HG02840 (cell line): Measurements from ENCODE around the gene PRODH.
"Not testable (repeated sequence)": the region's sequence is repeated elsewhere in the genome, so short reads cannot be mapped to it uniquely, and the experiment has no call there.

Experiments
- ATAC-seq: cut with Tn5 transposase; IDR thresholded peaks from one replicate; pipeline ENCODE4 v1.9.1; 2021; ENCODE audit warnings: mild to moderate bottlenecking, moderate library complexity, moderate number of reproducible peaks; ENCODE audit not compliant: unreplicated experiment, low FRiP score

Gene PRODH

GRCh38 chr22:18935889-18936529 is at the start of gene PRODH:
PRODH (minus strand) TSS chr22:18936293; CDS start chr22:18936287, 6 bp downstream.
- no peak for ATAC-seq

DNA sequence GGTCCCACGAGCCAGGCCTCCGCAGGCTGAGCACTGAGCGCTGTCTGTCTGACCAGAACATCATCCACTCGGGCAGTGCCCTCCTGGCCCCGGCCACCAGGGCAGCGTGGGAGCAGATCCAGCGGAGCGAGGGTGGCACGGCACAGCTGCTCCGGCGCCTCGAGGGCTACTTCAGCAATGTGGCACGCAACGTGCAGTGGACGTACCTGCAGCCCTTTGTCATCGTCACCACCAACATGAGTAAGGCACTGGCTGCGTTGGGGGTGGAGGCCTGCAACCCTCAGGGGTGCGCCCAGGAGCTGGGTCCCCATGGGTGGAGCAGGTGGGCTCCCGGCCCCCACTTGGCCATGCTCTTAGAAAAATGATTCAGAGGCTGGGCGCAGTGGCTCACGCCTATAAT is 49.7 kb upstream of the PRODH start:
- no peak for ATAC-seq

- ATAC-seq: no peak
These were observed 48.5 kb upstream of the PRODH start for GRCh38 chr22:18984564-18984963.

DNA sequence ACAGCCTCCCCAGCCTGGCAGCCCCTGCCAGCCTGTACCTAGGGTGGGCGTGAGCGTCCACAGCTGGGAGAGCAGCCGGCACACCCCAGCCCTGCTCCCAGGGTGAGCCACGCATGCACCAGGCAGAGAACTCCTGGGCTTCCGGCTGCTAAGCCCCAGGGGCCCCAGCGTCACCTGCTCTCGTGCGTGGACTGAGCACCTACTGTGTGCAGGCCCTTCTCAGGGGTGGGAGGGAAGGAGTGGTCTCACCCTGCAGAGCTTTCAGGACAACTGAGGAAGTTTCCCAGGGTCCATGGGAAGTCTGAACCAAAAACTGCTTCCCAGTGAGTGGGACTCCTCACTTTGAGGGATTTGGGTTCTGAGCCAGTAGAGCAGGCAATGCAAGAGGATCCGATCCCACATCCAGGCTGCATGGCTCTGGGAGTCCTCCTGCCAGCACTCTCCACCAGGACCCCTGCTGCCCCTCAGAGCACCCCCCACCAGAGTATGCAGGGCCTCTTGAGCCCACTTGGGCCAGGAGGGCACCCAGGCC is 47.1 kb upstream of the PRODH start:
- no peak for ATAC-seq

DNA sequence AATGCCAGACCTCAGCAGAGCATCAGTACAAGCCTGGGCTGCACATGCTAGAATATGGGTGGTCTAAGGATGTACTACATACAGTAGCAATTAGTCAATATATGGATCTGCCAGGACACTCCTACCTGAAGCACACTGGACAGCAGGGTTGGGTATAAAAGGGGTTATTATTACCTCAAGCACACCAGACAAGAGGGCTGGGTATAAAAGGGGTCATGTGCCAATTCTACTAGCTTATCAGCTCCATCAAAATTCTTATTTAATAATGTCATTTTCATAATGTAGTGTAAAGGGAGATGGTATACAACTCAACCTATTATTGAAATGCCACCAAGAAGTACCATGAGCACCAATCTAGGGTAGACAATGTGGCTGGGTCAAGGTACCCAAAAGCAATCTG is 44.7 kb upstream of the PRODH start:
- no peak for ATAC-seq

GRCh38 chr22:18979957-18980356 is 43.9 kb upstream of the PRODH start:
- no peak for ATAC-seq

DNA sequence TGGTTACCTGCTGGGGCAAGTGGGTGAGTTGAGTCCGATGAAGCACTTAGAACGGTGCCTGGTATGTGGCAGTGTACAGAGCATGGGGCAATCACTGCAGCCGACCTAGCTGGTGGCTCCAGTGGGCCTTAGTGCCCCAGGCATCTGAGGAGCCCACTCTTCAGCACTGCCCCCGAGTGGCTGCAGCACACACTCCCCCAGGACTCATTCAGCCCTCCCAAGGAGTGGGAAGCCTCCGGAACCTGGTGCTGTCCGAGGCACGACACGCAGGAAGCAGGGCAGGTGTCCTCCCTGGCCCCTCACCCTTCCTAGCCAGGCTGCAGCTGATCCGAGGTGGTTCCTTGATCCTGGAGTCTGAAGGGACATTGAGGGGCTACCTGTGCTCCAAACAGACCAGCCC is 42.4 kb upstream of the PRODH start:
- ATAC-seq: no peak

- ATAC-seq: no peak
These were observed 41.8 kb upstream of the PRODH start for GRCh38 chr22:18977824-18978425.

DNA sequence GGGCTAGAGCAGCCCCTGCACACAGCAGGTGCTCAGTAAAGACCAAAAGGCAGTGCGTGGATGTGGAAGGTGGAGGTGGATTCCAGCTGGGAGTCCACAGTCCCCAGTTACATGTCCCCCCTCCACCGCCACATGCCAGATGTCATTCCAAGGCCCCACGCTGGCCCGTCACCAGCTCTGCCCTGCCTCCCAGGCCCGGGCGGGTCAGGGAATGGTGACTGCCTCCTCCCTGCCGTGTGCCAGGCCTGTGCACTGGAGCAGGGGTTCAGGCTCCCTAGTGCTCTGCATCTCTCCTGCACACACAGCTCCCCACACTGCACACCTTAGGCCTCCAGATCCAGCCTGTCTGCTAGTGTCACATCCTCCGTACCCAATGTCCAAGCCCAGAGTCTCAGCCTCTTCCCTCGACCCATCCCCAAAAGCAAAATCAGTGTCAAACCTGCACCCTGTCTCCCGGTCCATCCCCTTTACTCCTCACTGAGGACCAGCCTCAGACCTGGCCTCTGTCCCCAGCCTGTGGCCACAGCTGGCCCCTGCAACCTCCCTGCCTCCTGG is 40.2 kb upstream of the PRODH start:
- ATAC-seq: no peak

GRCh38 chr22:18975434-18976196 is 39.5 kb upstream of the PRODH start:
- ATAC-seq: no peak

GRCh38 chr22:18974477-18975180 is 38.5 kb upstream of the PRODH start:
- ATAC-seq: no peak

DNA sequence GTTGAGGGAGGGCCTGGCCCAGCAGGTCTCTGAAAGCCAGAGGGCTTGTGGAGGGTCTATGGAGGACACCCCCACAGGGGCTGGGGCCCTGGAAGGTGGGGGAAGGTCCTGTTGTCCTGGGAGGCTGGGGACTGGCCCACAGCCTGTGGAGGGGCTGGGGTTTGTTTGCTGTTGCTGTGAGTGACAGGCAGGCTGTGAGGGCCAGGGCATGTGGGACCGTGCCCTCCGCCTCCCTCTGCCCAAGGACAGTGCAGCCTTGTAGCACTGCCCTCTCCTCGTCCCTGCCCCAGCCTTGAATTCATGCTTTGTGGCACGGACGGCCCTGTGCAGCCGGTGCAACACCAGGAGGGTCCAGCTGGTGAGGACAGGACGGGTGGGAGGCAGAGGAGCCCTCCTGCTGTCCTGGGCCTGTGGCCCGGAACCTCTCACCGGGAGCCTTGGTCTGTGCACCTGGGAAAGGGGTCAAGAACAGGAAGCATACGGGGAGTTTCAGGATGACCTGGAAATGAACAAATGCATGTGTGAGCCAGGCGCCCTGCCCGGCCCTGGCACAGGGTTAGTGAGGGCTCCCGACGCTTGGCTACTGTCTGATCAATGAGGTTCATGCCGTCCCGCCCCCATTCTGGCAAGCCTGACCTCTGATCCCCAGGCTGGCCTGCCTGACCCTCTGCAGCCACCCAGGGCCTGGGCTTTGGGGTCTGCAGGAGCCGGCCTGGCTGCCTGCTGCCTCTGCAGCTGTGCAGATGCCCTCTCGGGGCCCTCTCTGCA is 37.4 kb upstream of the PRODH start:
- no peak for ATAC-seq

GRCh38 chr22:18972591-18972990 is 36.5 kb upstream of the PRODH start:
- ATAC-seq: not testable (repeated sequence)

DNA sequence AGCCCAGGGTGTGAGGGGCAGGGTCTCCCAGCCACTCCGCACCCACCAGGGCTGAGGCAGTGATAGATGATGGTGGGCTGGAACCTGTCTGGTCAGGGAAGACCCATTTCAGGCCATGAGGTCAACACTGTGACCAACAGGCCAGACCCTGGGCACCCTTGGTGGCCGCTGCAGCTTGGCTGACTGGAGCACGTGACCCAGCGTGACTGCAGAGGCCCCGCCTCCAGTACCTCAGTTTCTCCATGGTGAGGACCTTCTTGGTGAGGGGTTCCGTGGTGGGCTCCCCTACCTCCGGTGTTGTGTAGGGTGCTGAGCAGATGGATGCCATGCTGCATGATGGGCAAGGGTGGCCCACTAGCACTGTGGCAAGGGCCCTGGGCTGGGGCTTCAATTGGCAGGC is 35.9 kb upstream of the PRODH start:
- not testable (repeated sequence) for ATAC-seq

DNA sequence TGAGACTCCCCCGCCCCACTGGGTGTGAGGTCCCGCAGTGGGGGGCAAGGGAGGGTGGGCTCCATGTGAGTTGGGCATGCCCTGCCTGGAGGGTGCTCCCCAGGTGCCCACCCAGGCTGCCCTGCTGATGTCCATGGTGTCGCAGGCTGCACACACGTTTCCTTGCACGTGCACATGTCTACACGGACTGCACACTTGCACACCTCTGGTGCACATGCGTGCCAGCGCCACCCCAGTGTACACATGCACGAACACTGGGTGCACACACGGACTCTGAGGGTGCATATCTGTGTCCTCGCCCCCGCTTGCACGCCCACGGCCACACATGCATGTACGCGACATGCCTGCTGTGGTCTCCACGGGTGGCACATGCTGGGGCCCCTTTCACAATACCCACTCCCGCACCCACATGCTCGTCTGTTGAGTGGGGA is 35.2 kb upstream of the PRODH start:
- ATAC-seq: no peak

GRCh38 chr22:18970948-18971315 is 34.8 kb upstream of the PRODH start:
- no peak for ATAC-seq

DNA sequence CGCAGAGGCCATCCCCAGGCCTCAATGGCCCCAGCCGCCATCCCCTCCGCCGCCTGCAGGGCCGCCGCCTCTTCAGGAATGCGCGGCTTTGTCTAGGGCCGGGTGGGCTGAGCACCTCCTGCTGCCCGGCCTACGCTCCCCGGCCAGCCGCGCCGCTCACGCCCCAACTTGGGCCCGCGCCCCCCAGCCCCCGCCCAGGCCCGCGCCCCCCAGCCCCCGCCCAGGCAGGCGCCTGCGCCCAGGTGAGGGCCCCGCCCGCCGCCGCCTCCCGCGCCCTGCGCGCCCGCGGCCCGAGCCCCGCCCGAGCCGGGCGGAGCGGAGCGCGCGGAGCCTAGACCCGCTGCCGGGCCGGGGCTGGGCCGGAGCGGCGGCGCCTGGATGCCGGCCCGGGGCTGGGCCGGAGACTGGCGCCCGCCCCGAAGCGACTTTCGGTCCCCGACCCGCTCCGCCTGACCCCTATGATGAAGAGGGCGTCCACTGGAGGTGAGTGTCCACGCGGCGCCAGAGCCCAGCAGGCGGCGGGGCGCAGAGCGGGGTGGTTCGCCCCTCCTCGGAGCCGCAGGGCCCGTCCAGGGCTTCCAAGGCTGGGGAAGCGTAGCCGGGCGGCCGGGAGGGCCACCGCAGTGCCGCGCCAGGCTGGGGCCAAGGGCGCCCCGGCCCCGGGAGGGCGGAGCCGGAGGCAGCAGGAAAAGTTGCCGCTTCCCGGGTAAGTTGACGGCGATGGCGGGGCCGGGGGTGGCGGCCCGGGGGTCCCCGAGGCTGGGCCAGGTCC is 34.3 kb upstream of the PRODH start:
- no peak for ATAC-seq

- not testable (repeated sequence) for ATAC-seq
These were observed 33.3 kb upstream of the PRODH start for GRCh38 chr22:18969158-18969942.
